Measurements from ENCODE around the gene PARP1.

PARP1 gene

DNA sequence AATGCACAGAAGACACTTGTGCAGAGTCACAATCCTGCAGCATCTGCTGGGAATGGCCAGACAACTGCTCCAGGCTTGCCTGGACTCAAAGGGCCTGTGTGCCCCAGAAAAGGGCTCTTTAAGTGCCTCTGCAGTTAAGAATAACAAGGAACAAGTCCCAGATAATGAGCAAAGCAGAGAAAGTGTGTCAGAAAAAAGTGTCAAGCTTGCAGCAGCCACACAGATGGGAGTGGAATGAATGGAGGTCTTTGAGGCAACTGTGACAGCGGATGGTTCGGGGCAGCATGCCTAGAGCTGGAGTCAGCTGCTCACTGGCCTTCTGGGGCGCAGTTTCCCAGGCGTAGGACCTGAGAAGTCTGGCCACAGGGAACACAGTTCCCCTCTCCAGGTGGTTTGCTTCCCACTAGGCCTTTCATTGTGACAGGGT is 5.1 kb downstream of the PARP1 start:
- DNase-seq (ENCODE audit: insufficient read length, low spot score) (no peak), FAIRE-seq (no peak)
- TF ChIP-seq TAF1 (IDR thresholded peaks at IDR 0.05; ENCODE audit: low read depth, low read length) (no peak), POLR2AphosphoS5 (IDR thresholded peaks at IDR 0.05; ENCODE audit: low read depth, low read length) (no peak), PAX5 (IDR thresholded peaks at IDR 0.05; ENCODE audit: insufficient read depth, low read length, severe bottlenecking) (no peak)

- no peak for FAIRE-seq
- no peak for DNase-seq (ENCODE audit: insufficient read length, low spot score)
- TF ChIP-seq POLR2A (IDR thresholded peaks at IDR 0.05; ENCODE audit: low read depth, low read length) (no peak), POU2F2 (IDR thresholded peaks at IDR 0.05; ENCODE audit: low read depth, low read length) (0 out of 2 replicates have a peak, but pooled peaks have one; percentile 50)
Measured at GRCh38 chr1:226401355-226402303, 6.3 kb downstream of the PARP1 start.

DNA sequence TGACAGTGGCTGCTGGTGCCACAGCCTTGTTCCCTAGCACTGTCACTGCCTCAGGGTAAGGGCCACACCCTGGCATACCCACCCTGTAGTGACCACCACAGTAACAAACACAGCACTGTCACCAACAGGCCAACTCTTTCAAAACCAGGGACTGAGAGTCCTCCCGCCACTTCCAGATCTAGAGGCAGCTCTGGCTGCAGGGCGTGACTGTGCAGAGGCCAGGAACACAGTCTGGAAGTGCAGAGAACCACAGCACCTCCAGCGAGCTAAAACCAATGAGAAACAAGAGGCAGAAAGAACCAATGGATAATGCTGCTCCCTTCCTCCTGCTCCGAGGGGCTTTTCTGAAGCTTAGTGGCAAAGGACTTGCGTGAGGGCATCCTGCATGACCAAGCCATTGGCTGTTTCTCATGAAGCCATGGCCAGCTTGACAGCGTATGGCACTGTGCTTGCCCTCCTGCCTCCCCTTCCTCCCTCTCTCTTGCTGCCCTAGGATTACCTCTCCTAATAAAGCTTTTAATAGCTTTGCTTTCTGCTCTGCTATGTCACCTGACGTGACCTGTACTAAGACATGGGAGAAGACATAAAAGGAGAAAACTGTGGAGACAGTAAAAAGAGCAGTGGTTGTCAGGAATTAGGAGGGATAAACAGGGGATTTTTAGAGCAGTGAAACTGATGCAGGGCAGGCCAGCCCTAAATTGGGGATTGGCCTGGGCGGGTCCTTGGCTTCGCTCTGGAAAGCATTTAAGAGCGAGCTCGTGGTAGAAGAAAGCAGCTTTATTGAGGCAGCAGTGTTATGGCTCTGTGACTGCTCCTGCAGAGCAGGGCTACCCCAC is 7.2 kb downstream of the PARP1 start:
- no peak for FAIRE-seq

DNA sequence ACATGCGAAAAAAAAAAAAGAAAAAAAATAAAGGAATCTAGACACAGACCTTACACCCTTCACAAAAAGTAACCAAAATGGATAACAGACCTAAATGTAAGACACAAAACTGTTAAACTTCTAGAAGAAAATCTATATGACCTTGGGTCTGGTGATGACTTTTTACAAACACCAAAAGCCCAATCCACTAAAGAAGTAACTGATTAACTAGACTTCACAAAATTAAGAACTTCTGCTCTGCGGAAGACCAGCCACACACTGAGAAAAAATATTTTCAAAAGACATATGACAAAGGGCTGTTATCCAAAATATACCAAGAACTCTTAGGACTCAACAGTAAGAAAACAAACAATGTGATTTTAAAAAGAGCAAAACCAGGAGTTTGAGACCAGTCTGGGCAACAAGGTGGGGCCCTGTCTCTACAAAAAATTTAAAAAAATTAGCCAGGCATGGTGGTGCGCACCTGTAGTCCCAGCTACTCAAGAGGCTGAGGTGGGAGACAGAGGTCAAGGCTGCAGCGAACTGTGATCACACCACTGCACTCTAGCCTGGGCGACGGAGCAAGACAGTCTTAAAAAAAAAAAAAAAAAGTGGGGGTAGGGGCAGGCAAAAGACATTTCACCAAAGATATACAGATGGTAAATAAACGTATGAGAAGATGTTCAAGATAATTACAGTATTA is 9.8 kb downstream of the PARP1 start:
- TF ChIP-seq PAX5 (IDR thresholded peaks at IDR 0.05; ENCODE audit: insufficient read depth, low read length, severe bottlenecking), result no peak
- TF ChIP-seq POLR2A (IDR thresholded peaks at IDR 0.05; ENCODE audit: low read depth, low read length), result no peak
- TF ChIP-seq TAF1 (IDR thresholded peaks at IDR 0.05; ENCODE audit: low read depth, low read length), result no peak
- TF ChIP-seq SPI1 (IDR thresholded peaks at IDR 0.05; ENCODE audit: low read depth, low read length), result no peak
- TF ChIP-seq POLR2AphosphoS5 (IDR thresholded peaks at IDR 0.05; ENCODE audit: low read depth, low read length), result no peak
- no peak for TF ChIP-seq POU2F2 (IDR thresholded peaks at IDR 0.05; ENCODE audit: low read depth, low read length)
- FAIRE-seq, result no peak
- no peak for DNase-seq (ENCODE audit: insufficient read length, low spot score)

More for the DNA sequence above, 7.2 kb downstream of the PARP1 start:
- TF ChIP-seq SPI1 (IDR thresholded peaks at IDR 0.05; ENCODE audit: low read depth, low read length) (no peak), POLR2AphosphoS5 (IDR thresholded peaks at IDR 0.05; ENCODE audit: low read depth, low read length) (no peak)
- no peak for DNase-seq (ENCODE audit: insufficient read length, low spot score)

GRCh38 chr1:226397011-226397926 is 10.6 kb downstream of the PARP1 start:
- TF ChIP-seq POU2F2 (IDR thresholded peaks at IDR 0.05; ENCODE audit: low read depth, low read length), result no peak
- no peak for TF ChIP-seq POLR2A (IDR thresholded peaks at IDR 0.05; ENCODE audit: low read depth, low read length)
- TF ChIP-seq SPI1 (IDR thresholded peaks at IDR 0.05; ENCODE audit: low read depth, low read length), result no peak
- TF ChIP-seq POLR2AphosphoS5 (IDR thresholded peaks at IDR 0.05; ENCODE audit: low read depth, low read length), result no peak
- DNase-seq (ENCODE audit: insufficient read length, low spot score) (no peak), FAIRE-seq (no peak)

- no peak for DNase-seq (ENCODE audit: insufficient read length, low spot score)
- FAIRE-seq, result no peak
- TF ChIP-seq POU2F2 (IDR thresholded peaks at IDR 0.05; ENCODE audit: low read depth, low read length) (no peak), PAX5 (IDR thresholded peaks at IDR 0.05; ENCODE audit: insufficient read depth, low read length, severe bottlenecking) (no peak), TAF1 (IDR thresholded peaks at IDR 0.05; ENCODE audit: low read depth, low read length) (no peak), POLR2AphosphoS5 (IDR thresholded peaks at IDR 0.05; ENCODE audit: low read depth, low read length) (no peak), POLR2A (IDR thresholded peaks at IDR 0.05; ENCODE audit: low read depth, low read length) (no peak), SPI1 (IDR thresholded peaks at IDR 0.05; ENCODE audit: low read depth, low read length) (no peak)
Measured at GRCh38 chr1:226395753-226396152, 12.1 kb downstream of the PARP1 start.

DNA sequence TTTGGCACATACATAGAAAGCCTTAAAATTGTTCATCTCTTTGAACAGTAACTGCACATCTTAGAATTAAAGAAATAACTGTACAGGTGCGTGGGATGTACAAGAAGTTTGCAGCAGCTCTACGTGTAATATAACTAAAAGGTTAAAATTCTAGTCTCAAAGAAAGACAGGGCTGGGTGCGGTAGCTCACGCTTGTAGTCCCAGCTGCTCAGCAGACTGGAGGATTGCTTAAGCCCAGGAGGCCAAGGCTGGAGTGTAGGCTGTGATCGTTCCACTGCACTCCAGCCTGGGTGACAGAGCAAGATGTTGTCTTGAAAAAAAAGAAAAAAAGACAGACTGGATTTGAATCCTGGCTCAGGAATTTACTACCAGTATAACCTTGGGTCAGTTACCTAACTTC is 13.4 kb downstream of the PARP1 start:
- FAIRE-seq (no peak), DNase-seq (ENCODE audit: insufficient read length, low spot score) (no peak)
- no peak for TF ChIP-seq PAX5 (IDR thresholded peaks at IDR 0.05; ENCODE audit: insufficient read depth, low read length, severe bottlenecking)
- no peak for TF ChIP-seq POLR2A (IDR thresholded peaks at IDR 0.05; ENCODE audit: low read depth, low read length)

- TF ChIP-seq TAF1 (IDR thresholded peaks at IDR 0.05; ENCODE audit: low read depth, low read length), result no peak
- TF ChIP-seq PAX5 (IDR thresholded peaks at IDR 0.05; ENCODE audit: insufficient read depth, low read length, severe bottlenecking), result no peak
- no peak for TF ChIP-seq POLR2AphosphoS5 (IDR thresholded peaks at IDR 0.05; ENCODE audit: low read depth, low read length)
- TF ChIP-seq SPI1 (IDR thresholded peaks at IDR 0.05; ENCODE audit: low read depth, low read length), result no peak
- no peak for TF ChIP-seq POU2F2 (IDR thresholded peaks at IDR 0.05; ENCODE audit: low read depth, low read length)
- TF ChIP-seq POLR2A (IDR thresholded peaks at IDR 0.05; ENCODE audit: low read depth, low read length), result no peak
- DNase-seq (ENCODE audit: insufficient read length, low spot score) (no peak), FAIRE-seq (no peak)
Measured at GRCh38 chr1:226390681-226391080, 17.2 kb downstream of the PARP1 start.

GRCh38 chr1:226388131-226388530 is 19.8 kb downstream of the PARP1 start:
- TF ChIP-seq PAX5 (IDR thresholded peaks at IDR 0.05; ENCODE audit: insufficient read depth, low read length, severe bottlenecking) (no peak), POLR2AphosphoS5 (IDR thresholded peaks at IDR 0.05; ENCODE audit: low read depth, low read length) (no peak)
- FAIRE-seq (no peak), DNase-seq (ENCODE audit: insufficient read length, low spot score) (no peak)

Data from GM12891 (cell line).